Prostate gland (tissue), 2 donors: ENCODE data around the gene AQP1. TPM values are rescaled to one million over a fixed set of nuclear protein-coding genes. Genes with fewer than 3 reads are reported as not detected.

Experiments used
- DNase-seq: peaks from one replicate; pipeline ENCODE4 v3.0.0-alpha.2; 2019; ENCODE audit warnings: low spot score
- H3K27ac ChIP-seq, 2 donors: fragments of 200-600 bp; sonication (generic); 2 replicates each; pipeline ENCODE4 v1.5.1; 2017 to 2019
- H3K27me3 ChIP-seq: fragments of 200-600 bp; sonication (generic); replicated peaks from 2 replicates; pipeline ENCODE4 v1.5.1; 2019; ENCODE audit not compliant: insufficient read depth
- H3K36me3 ChIP-seq, 2 donors: fragments of 200-600 bp; sonication (generic); 1 replicate in 1 of 2; 2 replicates in 1 of 2; pipeline versions ENCODE4 v1.5.1 to v1.8.1; 2017 to 2019
- H3K4me1 ChIP-seq: fragments of 200-600 bp; sonication (generic); replicated peaks from 2 replicates; pipeline ENCODE4 v1.5.1; 2019
- H3K4me3 ChIP-seq, 2 donors: fragments of 200-600 bp; sonication (generic); 2 replicates each; pipeline ENCODE4 v1.5.1; 2017 to 2019
- H3K9me3 ChIP-seq: fragments of 200-600 bp; sonication (generic); 2 replicates; pipeline ENCODE4 v1.5.1; 2017
- CTCF ChIP-seq, 4 experiments: fragments of 200-600 bp in 2 of 4; fragments of 450-650 bp in 2 of 4; sonication (generic) in 2 of 4; IDR thresholded peaks; 1 replicate in 3 of 4; 2 replicates in 1 of 4; pipeline ENCODE4 v1.5.1; 2016 to 2019; ENCODE audit warnings: antibody characterized with exemption in 4 of 4, mild to moderate bottlenecking in 2 of 4, moderate library complexity in 2 of 4
- POLR2A ChIP-seq: fragments of 450-650 bp; IDR thresholded peaks from one replicate; pipeline ENCODE4 v1.6.1; 2016; ENCODE audit warnings: antibody characterized with exemption, mild to moderate bottlenecking
- POLR2AphosphoS5 ChIP-seq: sonication (generic); formaldehyde crosslinking; IDR thresholded peaks from one replicate; pipeline ENCODE4 v1.6.1; 2017; ENCODE audit warnings: antibody characterized with exemption
- WGBS: methylation state at CpG from one replicate; pipeline ENCODE4 v1.1.5; 2018; 5-methylcytosine and 5-hydroxymethylcytosine counted together
- intact Hi-C: fragments of 100-400 bp; cut with DNase I; formaldehyde crosslinking; loops from one replicate; pipeline ENCODE4 v1.14.2; 2022
- total RNA-seq, 2 donors: library from RNA; depleted of rRNA; stranded (reverse); fragments of >200 nt; gene quantifications; one replicate each; pipeline ENCODE4 v1.1.0, GENCODE V29; 2016

Gene AQP1
- total RNA-seq, 2 donors from 2014 or later, result 89.4 to 117 TPM

DNA sequence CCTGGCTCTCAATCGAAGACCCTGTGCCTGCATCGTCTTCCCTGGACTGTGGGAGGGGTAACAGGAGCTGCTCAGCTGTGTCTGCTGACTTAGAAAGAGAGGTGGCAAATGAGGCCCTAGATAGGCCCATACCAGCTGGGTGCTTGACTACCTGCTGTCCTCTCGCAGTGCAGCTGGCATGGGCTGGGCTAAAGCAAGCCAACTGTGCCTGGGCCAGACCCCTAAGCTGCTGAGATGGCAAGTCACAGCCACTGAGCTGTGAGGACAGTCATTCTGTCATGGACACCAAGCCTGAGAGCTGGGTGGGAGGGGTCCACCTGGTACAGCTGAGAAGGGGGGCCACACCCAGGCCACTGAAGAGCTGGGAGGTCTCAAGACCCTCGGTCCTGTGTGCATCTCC is 45.8 kb upstream of the AQP1 start:
- Histone ChIP-seq H3K36me3 (peaks cover 0 to 2% of the 10 kb centered on the region in 2 donors), H3K4me1 (no peaks in the 10 kb centered on the region), H3K27me3 (no peaks in the 10 kb centered on the region), H3K4me3 (no peak overlapping the region), H3K9me3 (no peaks in the 10 kb centered on the region), H3K27ac (no peak overlapping the region)
- TF ChIP-seq CTCF (IDR thresholded peaks at IDR 0.05), result no peak
- no peak for TF ChIP-seq POLR2A
- no peak for TF ChIP-seq POLR2AphosphoS5
- intact Hi-C loops, result no loop called here
- 90% methylated on average over 4 of the region's 4 CpGs for WGBS
- no peak for DNase-seq

GRCh38 chr7:30866939-30867338 is 44.7 kb upstream of the AQP1 start:
- WGBS, result 94% methylated on average over 7 of the region's 7 CpGs
- H3K4me3 ChIP-seq, result no peak overlapping the region
- H3K9me3 ChIP-seq, result no peaks in the 10 kb centered on the region
- no peak for DNase-seq
- TF ChIP-seq POLR2A (no peak), POLR2AphosphoS5 (no peak), CTCF (IDR thresholded peaks at IDR 0.05) (no peak)
- intact Hi-C loops, result no loop called here
- H3K36me3 ChIP-seq, result no peaks in the 10 kb centered on the region
- H3K27ac ChIP-seq, result no peak overlapping the region
- no peaks in the 10 kb centered on the region for H3K4me1 ChIP-seq
- H3K27me3 ChIP-seq, result no peaks in the 10 kb centered on the region

GRCh38 chr7:30867483-30867882 is 44.2 kb upstream of the AQP1 start:
- H3K36me3 ChIP-seq, result no peaks in the 10 kb centered on the region
- H3K27ac ChIP-seq, result no peak overlapping the region
- no peaks in the 10 kb centered on the region for H3K9me3 ChIP-seq
- H3K4me1 ChIP-seq, result no peaks in the 10 kb centered on the region
- TF ChIP-seq POLR2A, result no peak
- no peak for TF ChIP-seq POLR2AphosphoS5
- TF ChIP-seq CTCF (IDR thresholded peaks at IDR 0.05), result no peak
- intact Hi-C loops, result no loop called here
- no peaks in the 10 kb centered on the region for H3K27me3 ChIP-seq
- no peak overlapping the region for H3K4me3 ChIP-seq
- DNase-seq, result no peak
- 100% methylated on average over 1 of the region's 1 CpG for WGBS

GRCh38 chr7:30869794-30870611 is 41.6 kb upstream of the AQP1 start:
- intact Hi-C loops, result no loop called here
- no peak for DNase-seq
- TF ChIP-seq POLR2AphosphoS5 (peak; percentile 27), CTCF (IDR thresholded peaks at IDR 0.05) (no peak), POLR2A (no peak)
- no peak overlapping the region for H3K27ac ChIP-seq
- no peak overlapping the region for H3K4me3 ChIP-seq
- 60% methylated on average over 13 of the region's 13 CpGs for WGBS
- H3K27me3 ChIP-seq, result no peaks in the 10 kb centered on the region
- H3K9me3 ChIP-seq, result no peaks in the 10 kb centered on the region
- H3K4me1 ChIP-seq, result no peaks in the 10 kb centered on the region
- no peaks in the 10 kb centered on the region for H3K36me3 ChIP-seq
